ENCODE data around the gene OTX2. TPM values are rescaled to one million over a fixed set of nuclear protein-coding genes. Genes with fewer than 3 reads are reported as not detected.

OTX2 gene
- total RNA-seq, 1 experiment from 2014 or later: not detected

GRCh38 chr14:56805201-56805991, 4.9 kb downstream of the OTX2 start:
- Histone ChIP-seq H3K27ac (ENCODE audit: low read length) (no peak overlapping the region), H3K9me3 (ENCODE audit: control insufficient read depth, insufficient read depth, low read depth, low read length) (no peaks in the 10 kb centered on the region), H3K4me1 (ENCODE audit: control insufficient read depth, insufficient read depth, low read length) (no peaks in the 10 kb centered on the region), H3K36me3 (ENCODE audit: control insufficient read depth, insufficient read depth, low read length) (no peaks in the 10 kb centered on the region), H3K27me3 (ENCODE audit: control insufficient read depth, insufficient read depth, low read length) (no peaks in the 10 kb centered on the region; the same call in 1 of the 2 replicates), H3K4me3 (ENCODE audit: low read depth in 2 of 2, low read length in 2 of 2) (no peak overlapping the region)
- CTCF ChIA-PET: no interaction called here
- intact Hi-C loops (cut with micrococcal nuclease; ENCODE audit: unreplicated experiment) (no loop called here), in situ Hi-C loops (cut with HindIII; ENCODE audit: low pct_unique_long_range_greater_than_20kb, low sequenced_read_pairs) (no loop called here)
- BruUV-seq (replicated peaks): no TSS peak
- POLR2A ChIA-PET: no interaction called here
- TF ChIP-seq, protein P1, sequence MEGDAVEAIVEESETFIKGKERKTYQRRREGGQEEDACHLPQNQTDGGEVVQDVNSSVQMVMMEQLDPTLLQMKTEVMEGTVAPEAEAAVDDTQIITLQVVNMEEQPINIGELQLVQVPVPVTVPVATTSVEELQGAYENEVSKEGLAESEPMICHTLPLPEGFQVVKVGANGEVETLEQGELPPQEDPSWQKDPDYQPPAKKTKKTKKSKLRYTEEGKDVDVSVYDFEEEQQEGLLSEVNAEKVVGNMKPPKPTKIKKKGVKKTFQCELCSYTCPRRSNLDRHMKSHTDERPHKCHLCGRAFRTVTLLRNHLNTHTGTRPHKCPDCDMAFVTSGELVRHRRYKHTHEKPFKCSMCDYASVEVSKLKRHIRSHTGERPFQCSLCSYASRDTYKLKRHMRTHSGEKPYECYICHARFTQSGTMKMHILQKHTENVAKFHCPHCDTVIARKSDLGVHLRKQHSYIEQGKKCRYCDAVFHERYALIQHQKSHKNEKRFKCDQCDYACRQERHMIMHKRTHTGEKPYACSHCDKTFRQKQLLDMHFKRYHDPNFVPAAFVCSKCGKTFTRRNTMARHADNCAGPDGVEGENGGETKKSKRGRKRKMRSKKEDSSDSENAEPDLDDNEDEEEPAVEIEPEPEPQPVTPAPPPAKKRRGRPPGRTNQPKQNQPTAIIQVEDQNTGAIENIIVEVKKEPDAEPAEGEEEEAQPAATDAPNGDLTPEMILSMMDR (IDR thresholded peaks at IDR 0.05): no peak
- TF ChIP-seq POLR2AphosphoS5 (IDR thresholded peaks at IDR 0.05; ENCODE audit: low read depth, low read length): no peak
- TF ChIP-seq REST (IDR thresholded peaks at IDR 0.05; ENCODE audit: insufficient read depth in 1 of 2, low read depth in 2 of 2, low read length in 1 of 2): no peak
- TF ChIP-seq SIN3A (IDR thresholded peaks at IDR 0.05; ENCODE audit: borderline replicate concordance, insufficient read depth, low read depth, low read length): no peak
- no peak for TF ChIP-seq TCF7L2 (IDR thresholded peaks at IDR 0.05; ENCODE audit: low read depth, low read length)
- no peak for DNase-seq (ENCODE audit: low read depth, low spot score)
- ATAC-seq: no peak

GRCh38 chr14:56803816-56804535, 6.3 kb downstream of the OTX2 start:
- in situ Hi-C loops (cut with HindIII; ENCODE audit: low pct_unique_long_range_greater_than_20kb, low sequenced_read_pairs): no loop called here
- no peak overlapping the region for H3K27ac ChIP-seq (ENCODE audit: low read length)
- no TSS peak for BruUV-seq (replicated peaks)
- H3K9me3 ChIP-seq (ENCODE audit: control insufficient read depth, insufficient read depth, low read depth, low read length): no peaks in the 10 kb centered on the region
- no peak for DNase-seq (ENCODE audit: low read depth, low spot score)
- intact Hi-C loops (cut with micrococcal nuclease; ENCODE audit: unreplicated experiment): no loop called here
- H3K4me1 ChIP-seq (ENCODE audit: control insufficient read depth, insufficient read depth, low read length): no peaks in the 10 kb centered on the region
- POLR2A ChIA-PET: no interaction called here
- no peak for ATAC-seq
- no peak overlapping the region for H3K4me3 ChIP-seq (ENCODE audit: low read depth in 2 of 2, low read length in 2 of 2)
- no peaks in the 10 kb centered on the region for H3K36me3 ChIP-seq (ENCODE audit: control insufficient read depth, insufficient read depth, low read length)
- H3K27me3 ChIP-seq (ENCODE audit: control insufficient read depth, insufficient read depth, low read length): no peaks in the 10 kb centered on the region; the same call in 1 of the 2 replicates
- CTCF ChIA-PET: no interaction called here
- no peak for TF ChIP-seq POLR2AphosphoS5 (IDR thresholded peaks at IDR 0.05; ENCODE audit: low read depth, low read length)
- TF ChIP-seq REST (IDR thresholded peaks at IDR 0.05; ENCODE audit: insufficient read depth in 1 of 2, low read depth in 2 of 2, low read length in 1 of 2): no peak
- no peak for TF ChIP-seq TCF7L2 (IDR thresholded peaks at IDR 0.05; ENCODE audit: low read depth, low read length)
- TF ChIP-seq, protein P1 (IDR thresholded peaks at IDR 0.05): no peak
- TF ChIP-seq SIN3A (IDR thresholded peaks at IDR 0.05; ENCODE audit: borderline replicate concordance, insufficient read depth, low read depth, low read length): no peak

Data from Panc1 (cell line).